ENCODE data around the gene SMAD3. TPM values are rescaled to one million over a fixed set of nuclear protein-coding genes. Genes with fewer than 3 reads are reported as not detected.

The SMAD3 gene
- total and polyA plus RNA-seq, 10 of the 15 experiments (the other 5 are each of a cell fraction or from before 2014, with no cell fraction given): 5.6 to 43.2 (median 16.0) TPM

- no peak; the same call in 1 of the 2 replicates for TF ChIP-seq POLR2AphosphoS5 (IDR thresholded peaks at IDR 0.05; ENCODE audit: low read length)
- TF ChIP-seq HDAC2 (IDR thresholded peaks at IDR 0.05): no peak
- TF ChIP-seq FOS (IDR thresholded peaks at IDR 0.05; ENCODE audit: borderline replicate concordance, extremely low read depth, insufficient read length): no peak
- TF ChIP-seq CHD1 (IDR thresholded peaks at IDR 0.05; ENCODE audit: low read depth, low read length): no peak
- TF ChIP-seq, protein P1, sequence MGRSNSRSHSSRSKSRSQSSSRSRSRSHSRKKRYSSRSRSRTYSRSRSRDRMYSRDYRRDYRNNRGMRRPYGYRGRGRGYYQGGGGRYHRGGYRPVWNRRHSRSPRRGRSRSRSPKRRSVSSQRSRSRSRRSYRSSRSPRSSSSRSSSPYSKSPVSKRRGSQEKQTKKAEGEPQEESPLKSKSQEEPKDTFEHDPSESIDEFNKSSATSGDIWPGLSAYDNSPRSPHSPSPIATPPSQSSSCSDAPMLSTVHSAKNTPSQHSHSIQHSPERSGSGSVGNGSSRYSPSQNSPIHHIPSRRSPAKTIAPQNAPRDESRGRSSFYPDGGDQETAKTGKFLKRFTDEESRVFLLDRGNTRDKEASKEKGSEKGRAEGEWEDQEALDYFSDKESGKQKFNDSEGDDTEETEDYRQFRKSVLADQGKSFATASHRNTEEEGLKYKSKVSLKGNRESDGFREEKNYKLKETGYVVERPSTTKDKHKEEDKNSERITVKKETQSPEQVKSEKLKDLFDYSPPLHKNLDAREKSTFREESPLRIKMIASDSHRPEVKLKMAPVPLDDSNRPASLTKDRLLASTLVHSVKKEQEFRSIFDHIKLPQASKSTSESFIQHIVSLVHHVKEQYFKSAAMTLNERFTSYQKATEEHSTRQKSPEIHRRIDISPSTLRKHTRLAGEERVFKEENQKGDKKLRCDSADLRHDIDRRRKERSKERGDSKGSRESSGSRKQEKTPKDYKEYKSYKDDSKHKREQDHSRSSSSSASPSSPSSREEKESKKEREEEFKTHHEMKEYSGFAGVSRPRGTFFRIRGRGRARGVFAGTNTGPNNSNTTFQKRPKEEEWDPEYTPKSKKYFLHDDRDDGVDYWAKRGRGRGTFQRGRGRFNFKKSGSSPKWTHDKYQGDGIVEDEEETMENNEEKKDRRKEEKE (IDR thresholded peaks at IDR 0.05): no peak
- TF ChIP-seq MEF2B (IDR thresholded peaks at IDR 0.05; ENCODE audit: partially characterized antibody, poor library complexity, severe bottlenecking): peak; percentile 21
- no peak; the same call in 1 of the 2 replicates for TF ChIP-seq CREM (IDR thresholded peaks at IDR 0.05; ENCODE audit: low read depth)
- TF ChIP-seq ESRRA (IDR thresholded peaks at IDR 0.05; ENCODE audit: low read length): no peak
- peak; percentile 42 to 68; a peak in 3 of 4 replicates for TF ChIP-seq IKZF2 (IDR thresholded peaks at IDR 0.05)
- TF ChIP-seq HDAC6 (IDR thresholded peaks at IDR 0.05; ENCODE audit: unreplicated experiment): no peak
- TF ChIP-seq SP1 (IDR thresholded peaks at IDR 0.05; ENCODE audit: low read depth, low read length): no peak
- no peak for TF ChIP-seq KAT2A (conservative IDR thresholded peaks at IDR 0.05; ENCODE audit: control insufficient read depth, low read depth, low read length)
- no peak for TF ChIP-seq SMAD5 (IDR thresholded peaks at IDR 0.05; ENCODE audit: low read depth)
- no peak for TF ChIP-seq STAT1 (conservative IDR thresholded peaks at IDR 0.05)
- TF ChIP-seq, protein P2, sequence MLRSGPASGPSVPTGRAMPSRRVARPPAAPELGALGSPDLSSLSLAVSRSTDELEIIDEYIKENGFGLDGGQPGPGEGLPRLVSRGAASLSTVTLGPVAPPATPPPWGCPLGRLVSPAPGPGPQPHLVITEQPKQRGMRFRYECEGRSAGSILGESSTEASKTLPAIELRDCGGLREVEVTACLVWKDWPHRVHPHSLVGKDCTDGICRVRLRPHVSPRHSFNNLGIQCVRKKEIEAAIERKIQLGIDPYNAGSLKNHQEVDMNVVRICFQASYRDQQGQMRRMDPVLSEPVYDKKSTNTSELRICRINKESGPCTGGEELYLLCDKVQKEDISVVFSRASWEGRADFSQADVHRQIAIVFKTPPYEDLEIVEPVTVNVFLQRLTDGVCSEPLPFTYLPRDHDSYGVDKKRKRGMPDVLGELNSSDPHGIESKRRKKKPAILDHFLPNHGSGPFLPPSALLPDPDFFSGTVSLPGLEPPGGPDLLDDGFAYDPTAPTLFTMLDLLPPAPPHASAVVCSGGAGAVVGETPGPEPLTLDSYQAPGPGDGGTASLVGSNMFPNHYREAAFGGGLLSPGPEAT (IDR thresholded peaks at IDR 0.05; ENCODE audit: low read depth): no peak
- TF ChIP-seq SUZ12 (IDR thresholded peaks at IDR 0.05; ENCODE audit: unreplicated experiment): no peak
- no peak for TF ChIP-seq E2F8 (IDR thresholded peaks at IDR 0.05; ENCODE audit: low read depth, partially characterized antibody)
- TF ChIP-seq CEBPB (IDR thresholded peaks at IDR 0.05; ENCODE audit: borderline replicate concordance in 1 of 2, low read depth in 2 of 2, low read length in 2 of 2): no peak
- no peak for TF ChIP-seq KLF5 (IDR thresholded peaks at IDR 0.05; ENCODE audit: partially characterized antibody)
- TF ChIP-seq POU2F2 (IDR thresholded peaks at IDR 0.05; ENCODE audit: borderline replicate concordance, low read depth, low read length): no peak
- no peak for TF ChIP-seq ATF2 (IDR thresholded peaks at IDR 0.05; ENCODE audit: low read length)
These were observed 17.8 kb downstream of the SMAD3 start (continued) for GRCh38 chr15:67083135-67083762.
